GM18526 (cell line): ENCODE results near the gene R3HDM2.
A peak's percentile ranks its signal among the peaks of the same experiment; 100 is the strongest.

Source experiments
- POLR2A ChIP-seq: IDR thresholded peaks from 3 replicates; pipeline ENCODE4 v1.6.1; 2011; ENCODE audit not compliant: insufficient read length; ENCODE audit errors: extremely low read depth

Gene R3HDM2

DNA sequence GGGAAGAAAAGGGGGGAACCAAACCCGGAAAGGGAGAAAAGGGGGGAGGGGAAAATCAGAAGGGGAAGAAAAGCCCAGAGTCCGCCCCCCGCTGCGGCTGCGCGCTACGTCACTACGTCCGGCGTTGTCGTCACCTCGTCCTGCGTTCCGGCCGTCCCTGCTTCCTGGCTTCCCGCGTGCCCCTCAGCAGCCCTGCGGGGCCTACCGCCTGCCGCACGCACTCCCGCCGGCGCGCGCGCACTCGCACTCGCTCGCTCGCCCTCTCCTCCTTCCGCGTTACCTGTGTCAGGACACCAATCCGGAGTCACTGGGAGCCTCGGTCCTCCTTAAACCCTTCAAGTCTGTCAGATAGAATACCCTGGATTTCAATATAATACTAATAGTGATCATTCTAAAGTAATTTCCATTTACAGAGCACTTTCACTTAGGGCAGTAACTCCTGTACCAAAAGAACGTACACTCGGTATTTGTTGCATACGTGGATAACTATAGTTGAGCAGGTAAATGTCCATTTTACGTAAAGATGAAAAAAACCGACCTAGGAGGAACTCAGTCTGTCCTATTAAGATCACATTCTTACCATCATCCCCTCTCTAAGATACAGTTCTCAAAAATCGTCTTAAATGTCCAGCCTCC lies at the start of gene R3HDM2:
Gene R3HDM2 (minus strand): TSS at position 113 of the 636 bp plus-strand sequence. CDS start 120,615 bp downstream, outside the sequence.
- peak; percentile 95 for TF ChIP-seq POLR2A

DNA sequence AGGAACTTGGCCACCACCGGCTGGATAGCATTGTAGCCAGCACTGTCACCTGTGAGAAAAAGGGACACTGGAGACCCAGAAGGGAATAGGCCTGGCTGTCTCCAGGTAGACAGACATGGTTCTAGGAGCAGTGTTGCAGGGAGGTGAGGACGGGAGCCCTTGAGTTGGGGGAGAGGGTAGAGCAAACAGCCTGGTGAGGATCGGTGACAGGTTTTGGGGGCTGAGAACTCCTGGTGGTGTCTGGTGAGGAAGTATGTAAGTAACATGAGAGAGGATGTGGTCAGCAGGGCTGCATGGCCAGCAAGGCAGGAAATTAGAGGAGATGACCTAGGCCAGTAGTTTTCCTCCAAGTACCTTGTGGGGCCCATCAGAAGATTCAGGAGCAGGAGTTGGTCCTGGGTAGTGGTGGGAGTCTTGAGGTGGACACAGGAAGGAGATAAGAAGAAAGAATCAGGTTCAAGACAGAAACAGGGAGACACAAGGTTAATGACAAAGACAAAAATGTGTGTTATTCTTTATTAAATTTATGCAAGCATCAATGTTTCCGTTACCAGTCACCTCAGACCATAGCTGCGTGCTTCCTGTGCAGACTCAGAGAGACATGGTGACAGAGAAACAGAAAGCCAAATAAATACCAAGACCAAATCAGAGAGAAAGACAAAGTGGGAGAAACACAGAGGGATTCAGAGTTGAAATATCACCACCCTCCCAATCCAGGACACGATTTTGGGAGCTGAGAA lies 48.7 kb upstream of the R3HDM2 start, which contains the start of gene ARHGAP9:
Gene ARHGAP9 (minus strand): TSS at position 491 of the 740 bp plus-strand sequence. CDS start 460 bp downstream, at position 31.
- peak; percentile 30 for TF ChIP-seq POLR2A

GRCh38 chr12:57479043-57479375 lies 48.2 kb upstream of the R3HDM2 start:
- no peak for TF ChIP-seq POLR2A

- peak; percentile 47 for TF ChIP-seq POLR2A
These were observed 47.2 kb upstream of the R3HDM2 start for GRCh38 chr12:57477710-57478681.

DNA sequence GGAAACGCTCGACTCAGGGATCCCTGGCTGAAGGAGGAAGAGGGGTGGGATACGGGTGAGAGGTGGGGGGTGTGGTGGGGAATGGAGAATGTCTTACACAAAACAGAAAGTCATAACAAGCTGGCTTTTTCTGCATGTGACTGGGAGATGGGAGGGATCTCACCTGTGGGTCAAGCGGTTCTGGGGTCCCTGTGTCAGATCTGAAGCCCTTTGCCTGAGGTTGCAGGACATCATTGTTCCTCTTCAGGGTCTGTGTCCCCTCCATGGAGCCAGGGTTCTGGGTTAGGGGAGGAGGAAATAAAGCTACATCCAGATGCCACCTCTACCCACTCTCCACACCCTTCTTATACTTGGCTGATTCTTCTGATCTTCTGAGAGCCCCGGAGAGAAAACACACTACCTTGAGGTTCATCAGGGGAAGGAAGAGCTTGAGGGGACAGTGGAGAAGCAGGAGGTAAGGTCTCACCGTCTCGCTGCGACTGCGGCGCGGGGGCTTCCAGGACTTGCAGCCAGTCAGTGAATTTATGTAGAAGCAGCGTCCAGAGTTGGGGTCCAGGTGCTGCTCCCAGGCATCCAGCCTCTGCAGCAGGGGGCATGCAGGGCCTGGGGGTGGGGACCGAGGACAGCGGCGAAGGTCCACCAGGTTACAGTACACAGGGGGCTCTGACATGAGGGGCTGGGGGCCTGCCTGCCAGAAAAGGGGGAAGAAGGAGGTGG lies 46.3 kb upstream of the R3HDM2 start:
- no peak for TF ChIP-seq POLR2A

DNA sequence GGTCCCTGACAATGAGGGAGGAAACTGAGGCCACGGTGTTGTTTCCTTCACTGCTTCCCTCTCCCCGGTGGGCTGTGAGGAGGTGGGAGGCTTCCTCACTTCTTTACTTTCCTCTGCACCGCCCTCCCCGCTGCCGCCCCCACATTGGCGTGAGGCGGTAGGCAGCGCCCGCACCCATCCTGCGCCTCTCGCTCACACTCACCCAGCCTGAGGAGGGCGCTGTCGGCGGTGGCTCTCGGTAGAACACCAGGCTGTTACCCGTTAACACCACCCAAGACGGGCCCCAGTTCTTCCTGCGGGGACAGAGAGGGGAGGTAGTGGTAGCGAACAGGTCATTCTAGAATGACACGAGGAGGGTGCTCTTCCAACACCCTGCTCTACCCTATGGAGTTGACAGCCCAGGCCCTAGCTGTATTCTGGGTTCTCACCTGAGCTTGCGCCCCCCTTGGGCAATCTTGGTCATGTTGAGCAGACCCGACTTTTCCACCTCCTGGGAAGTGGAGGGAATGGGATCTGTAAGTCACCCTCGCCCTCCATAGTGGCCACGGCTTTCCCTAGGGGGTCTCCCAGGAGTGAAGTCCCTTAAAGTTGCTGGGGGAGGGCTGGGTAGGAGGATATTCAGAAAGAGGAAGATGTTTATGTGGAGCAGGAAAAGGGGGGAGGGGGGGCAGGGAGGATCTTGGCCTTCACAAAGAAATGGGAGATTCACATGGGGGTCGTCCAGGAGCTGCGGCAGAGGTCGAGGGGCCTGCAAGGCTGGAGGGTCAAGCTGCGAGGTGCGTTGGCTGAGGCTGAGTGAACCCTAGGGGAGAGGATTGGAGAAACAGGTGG lies 45.5 kb upstream of the R3HDM2 start:
- TF ChIP-seq POLR2A: no peak

DNA sequence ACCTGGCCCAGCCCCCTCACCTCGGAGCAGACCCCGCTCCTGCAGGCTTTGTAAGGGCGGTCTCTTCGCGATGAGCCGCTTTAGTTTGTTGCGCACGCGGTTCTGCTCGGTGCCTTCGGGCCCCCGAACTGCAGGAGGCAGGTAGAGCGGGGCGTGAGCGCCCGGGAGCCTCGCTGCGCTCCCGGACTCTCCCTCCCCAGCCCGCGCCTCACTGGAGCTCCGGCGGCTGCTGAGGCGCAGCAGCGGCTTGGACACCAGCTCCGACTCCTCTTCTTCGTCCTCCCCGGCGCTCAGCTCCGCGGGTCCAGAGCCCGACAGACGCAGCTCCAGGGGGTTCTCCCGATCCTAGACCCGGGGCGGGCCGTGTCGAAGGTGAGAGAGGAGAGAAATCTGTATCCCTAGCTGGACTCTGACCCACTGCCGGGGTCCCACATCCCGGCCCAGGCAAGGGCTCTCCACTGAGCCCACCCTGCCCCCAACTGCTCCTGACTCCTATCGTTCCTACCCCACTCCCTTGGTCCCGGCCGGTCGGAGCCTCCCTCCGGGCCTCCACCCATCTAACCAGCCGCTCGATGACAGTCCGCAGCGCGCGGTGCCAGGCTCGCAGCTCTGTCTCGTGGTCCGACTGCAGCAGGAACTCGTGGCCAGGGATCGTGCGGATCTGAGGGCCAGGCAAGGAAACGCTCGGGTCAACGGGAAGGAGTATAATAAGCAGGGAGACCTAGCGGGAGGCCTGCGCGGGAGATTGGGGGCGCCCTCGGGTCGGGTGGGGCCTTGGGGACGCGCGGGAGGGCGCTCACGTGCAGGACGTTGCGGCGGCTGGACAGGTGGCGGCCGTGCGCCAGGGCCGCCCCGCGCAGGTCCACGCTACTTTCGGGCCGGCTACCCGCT lies 44.7 kb upstream of the R3HDM2 start:
- TF ChIP-seq POLR2A: no peak

GRCh38 chr12:57474862-57475261 lies 44.0 kb upstream of the R3HDM2 start:
- no peak for TF ChIP-seq POLR2A

GRCh38 chr12:57474430-57474829 lies 43.6 kb upstream of the R3HDM2 start:
- TF ChIP-seq POLR2A: no peak

DNA sequence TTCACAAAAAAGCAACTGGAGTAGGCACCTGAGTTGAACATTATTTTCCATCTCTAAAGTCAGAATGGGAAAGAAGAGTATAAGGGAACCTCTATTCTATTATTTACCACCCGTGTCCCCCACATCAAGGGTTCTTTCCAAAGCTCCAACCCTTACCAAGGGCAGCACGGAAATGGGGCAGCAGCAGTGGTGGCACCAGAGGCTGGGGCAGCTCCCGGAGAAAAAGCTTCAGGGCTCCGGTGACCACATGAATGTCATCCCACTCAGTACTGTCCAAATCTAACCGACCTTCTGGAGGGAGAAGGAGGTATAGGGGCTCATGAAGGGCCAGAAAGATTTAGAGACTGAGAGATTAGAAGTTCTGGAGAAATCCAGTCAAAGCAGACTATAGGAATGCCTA lies 43.0 kb upstream of the R3HDM2 start:
- TF ChIP-seq POLR2A: no peak

DNA sequence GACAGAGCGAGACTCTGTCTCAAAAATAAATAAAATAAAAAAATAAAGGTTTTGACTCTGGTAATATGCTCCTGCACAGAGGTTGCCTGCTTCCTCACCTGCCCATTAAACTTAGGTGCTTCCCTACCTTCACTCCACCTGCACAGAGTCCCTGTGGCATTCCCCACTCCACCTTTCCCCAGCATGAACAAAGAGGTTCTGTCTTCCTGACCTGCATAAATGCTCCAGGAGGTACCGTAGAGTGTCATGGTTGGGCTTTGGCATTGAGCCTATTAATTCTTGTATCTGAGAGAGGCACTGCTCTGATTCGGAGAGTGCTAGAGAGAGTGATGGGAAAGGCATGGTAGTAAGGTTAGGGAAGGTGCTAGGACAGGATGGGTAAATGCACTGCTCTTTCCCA lies 42.5 kb upstream of the R3HDM2 start:
- no peak for TF ChIP-seq POLR2A

DNA sequence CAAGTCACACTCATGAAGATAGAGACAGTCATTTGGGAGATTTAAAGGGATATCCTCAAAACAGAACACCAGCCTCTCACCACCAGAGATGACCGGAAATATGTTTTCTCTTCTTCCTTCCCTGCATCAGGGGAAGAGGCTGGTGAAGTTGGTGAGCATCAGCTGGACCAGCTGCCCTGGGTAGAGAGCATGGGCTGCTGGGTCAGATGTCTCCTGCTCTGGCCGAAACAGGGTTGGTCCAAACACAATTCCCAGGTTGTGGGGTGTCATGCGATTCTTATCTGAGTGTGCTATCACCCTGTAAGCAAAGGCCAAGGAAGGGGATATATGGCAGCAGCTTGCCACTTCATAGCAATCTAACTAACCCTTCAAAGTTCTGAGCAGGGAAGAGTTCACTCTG lies 41.5 kb upstream of the R3HDM2 start:
- TF ChIP-seq POLR2A: no peak

GRCh38 chr12:57471661-57472060 lies 40.8 kb upstream of the R3HDM2 start:
- TF ChIP-seq POLR2A: no peak

- TF ChIP-seq POLR2A: no peak
These were observed 40.3 kb upstream of the R3HDM2 start for GRCh38 chr12:57470970-57471656.
